NCI-H1436 treated with DMSO at 0.1 percent for 48 hours (cell line): ENCODE data around the gene PSAP.

ENCODE experiments used
- DNase-seq: peaks from one replicate; lab custom pipeline; 2025; lab: John Stamatoyannopoulos, UW

Gene PSAP

DNA sequence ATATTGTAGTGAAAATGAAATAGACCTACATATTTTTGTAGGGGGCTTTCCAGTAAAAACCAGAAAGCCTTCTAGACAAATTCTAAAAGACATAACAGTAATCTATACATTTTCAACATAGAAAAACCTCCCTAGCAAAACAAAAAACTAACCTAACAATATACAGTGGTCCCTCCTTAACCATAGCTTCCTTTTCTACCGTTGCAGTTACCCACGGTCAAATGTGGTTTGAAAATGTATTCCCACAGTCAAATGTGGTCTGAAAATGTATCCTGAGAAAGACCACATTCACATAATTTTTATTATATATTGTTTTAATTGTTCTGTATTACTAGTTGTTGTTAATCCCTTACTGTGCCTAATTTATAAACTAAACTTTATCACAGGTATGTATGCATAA lies 6.4 kb downstream of the PSAP start:
- DNase-seq = no peak

DNA sequence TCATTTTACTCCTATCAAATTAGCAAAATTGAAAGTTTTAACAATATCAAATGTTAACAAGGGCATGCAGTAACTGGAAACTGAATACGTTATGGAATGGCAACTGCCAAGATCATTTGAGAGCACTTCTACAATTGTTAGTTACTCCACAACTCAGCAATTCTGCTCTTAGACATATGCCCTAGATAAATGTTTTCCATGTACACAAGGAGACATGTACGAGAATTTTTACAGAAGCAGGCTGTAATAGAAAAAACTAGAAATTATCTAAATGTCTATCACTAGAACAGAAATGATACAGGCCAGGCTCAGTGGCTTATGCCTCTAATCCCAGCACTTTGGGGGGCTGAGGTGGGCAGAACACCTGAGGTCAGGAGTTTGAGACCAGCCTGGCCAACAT lies 7.0 kb downstream of the PSAP start:
- no peak for DNase-seq

DNA sequence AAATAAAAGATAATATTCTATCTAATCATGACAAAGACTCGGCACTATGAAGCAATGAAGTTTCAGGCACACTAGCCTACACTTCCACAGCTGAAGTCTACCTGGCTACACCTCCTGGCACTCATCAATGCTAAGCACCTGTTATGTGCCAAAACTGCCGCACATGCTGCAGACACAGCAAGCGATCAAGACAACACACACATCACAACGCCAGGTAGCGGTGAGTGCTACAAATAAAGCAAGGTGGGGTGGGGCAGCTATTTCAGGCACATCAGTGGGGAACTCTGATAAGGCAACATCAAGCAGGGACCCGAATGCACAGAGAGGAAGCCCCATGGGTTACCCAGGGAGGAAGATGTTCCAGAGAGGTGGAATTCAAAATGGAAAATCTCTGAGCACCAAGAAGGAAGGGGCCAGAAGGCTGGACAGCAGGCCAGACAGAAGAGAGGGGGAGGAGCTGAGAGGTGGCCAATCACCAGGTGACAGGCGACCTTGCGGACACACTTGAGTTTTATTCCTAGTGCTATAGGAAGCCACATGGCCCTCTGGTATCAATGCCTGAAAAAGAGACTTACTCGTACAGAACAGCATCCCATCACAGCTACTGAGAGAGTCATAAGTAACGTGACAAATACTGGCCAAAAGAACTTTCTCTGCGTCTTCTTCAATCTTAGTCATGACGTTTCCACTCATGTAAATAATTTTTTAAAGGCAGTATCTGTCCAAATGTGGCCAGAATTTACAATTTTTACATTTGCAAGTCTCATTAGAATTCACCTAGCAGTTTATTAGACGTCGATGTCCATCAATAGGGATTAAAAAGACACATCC lies 8.0 kb downstream of the PSAP start:
- DNase-seq = no peak

DNA sequence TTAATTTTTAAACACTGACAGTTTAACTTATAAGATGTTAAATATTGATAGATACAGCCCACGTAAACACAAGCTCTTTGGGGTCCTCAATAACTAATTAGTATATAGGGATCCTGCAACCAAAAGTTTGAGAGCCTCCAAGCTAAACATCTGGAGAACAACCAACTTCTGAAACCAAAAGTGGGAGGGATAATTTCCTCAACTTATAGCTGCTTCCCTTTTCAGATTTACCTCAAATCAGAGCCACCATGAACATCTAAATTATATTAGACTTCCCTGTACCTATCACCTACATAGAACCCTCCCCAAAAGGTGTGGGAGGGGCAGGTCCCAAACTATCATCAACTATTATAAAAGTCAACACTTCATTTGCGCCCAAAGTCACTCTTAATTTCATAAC lies 8.6 kb downstream of the PSAP start:
- no peak for DNase-seq

DNA sequence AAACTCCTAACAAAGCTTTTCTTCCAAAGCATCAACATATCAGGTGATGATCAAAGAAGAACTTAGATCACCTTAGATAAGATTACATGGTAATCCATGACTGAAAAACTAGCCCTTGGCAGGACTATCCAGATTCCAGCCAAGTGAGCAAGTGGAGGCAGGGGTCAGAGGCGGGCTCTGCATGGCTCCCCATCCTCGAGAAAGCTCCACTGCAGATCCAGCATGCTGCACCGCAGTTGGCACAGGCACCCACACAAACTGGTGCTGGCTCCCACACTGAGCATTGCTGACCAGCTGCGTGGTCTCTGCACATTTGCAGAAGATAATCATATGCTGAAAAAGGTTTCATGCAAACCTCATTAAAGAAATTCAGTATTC lies 10.1 kb downstream of the PSAP start:
- DNase-seq = no peak

DNA sequence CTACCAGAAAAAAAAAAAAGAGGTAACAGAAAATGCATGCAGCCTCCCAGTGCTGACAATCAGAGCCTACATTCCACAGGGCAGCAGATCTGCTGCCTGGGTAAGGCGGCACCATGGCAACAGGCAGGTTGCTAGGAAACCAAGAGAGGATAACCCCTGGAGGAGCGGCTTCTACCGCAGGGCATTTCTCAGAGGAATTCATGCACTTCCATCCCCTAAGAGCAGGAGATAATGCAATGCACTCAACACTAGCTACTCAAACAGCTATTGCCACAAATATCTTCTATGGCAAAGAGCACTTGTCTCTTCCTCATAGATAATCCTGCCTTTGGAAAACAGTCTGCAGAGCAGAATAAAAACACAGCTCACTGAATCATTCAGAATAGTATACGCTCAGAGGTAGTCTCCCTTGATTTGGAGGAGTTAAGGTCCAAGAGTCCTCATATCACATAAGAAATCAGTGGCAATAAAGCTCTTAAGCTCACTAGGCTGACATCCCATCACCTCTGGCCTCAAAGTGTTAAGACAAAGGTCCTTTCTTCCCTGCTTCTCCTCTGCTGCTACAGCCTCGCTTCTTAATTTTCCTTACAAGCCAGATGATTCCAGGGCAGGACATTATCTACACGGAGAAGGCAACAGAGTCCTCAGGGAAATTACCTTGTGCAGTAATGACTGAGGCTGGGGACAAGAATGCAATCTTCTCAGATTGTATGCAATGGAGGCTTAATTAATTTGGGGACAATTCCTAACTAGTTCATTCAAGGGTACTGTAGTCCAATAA lies 10.7 kb downstream of the PSAP start:
- DNase-seq = peak; percentile 66

DNA sequence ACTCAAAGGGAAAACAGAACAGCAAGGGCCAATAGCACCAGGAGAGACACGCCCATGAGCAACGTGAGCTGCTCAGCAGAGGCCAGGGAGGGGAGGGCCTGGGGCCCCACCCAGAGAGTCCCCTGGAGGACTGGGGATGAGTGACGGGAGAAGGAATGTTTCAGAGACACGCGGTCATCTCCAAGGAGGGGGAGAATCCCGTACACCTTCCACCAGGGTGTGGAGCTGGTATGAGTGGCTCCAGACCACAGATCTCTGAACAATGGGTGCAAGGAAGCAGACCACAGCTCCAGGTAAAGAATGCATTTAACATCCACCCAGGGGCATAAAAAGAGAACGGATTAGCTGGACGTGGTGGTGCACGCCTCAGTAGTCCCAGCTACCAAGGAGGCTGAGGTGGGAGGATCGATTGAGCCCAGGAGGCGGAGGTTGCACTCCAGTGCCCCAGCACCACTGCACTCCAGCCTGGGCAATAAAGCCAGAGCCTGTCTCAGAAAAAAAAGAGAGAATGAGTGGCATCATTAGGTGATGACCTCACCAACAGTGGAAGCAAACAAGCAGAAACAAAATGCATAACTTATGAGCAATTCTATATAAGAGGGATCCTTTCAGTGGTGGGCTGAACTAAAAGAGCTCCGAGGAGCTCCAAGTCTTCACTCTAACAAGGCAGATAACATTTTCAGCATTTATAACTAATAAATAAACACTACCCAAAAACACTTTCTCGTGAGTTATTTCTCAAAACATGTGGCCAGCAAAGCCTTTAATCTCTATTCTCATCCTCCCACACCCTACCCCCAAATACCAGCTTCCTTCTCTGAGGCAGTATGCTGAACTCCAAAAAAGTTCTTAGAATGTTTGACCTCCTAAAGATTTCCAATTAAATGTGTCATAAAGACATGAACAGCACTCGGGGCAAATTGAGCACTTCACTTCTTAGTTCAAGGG lies 12.5 kb downstream of the PSAP start:
- no peak for DNase-seq

DNA sequence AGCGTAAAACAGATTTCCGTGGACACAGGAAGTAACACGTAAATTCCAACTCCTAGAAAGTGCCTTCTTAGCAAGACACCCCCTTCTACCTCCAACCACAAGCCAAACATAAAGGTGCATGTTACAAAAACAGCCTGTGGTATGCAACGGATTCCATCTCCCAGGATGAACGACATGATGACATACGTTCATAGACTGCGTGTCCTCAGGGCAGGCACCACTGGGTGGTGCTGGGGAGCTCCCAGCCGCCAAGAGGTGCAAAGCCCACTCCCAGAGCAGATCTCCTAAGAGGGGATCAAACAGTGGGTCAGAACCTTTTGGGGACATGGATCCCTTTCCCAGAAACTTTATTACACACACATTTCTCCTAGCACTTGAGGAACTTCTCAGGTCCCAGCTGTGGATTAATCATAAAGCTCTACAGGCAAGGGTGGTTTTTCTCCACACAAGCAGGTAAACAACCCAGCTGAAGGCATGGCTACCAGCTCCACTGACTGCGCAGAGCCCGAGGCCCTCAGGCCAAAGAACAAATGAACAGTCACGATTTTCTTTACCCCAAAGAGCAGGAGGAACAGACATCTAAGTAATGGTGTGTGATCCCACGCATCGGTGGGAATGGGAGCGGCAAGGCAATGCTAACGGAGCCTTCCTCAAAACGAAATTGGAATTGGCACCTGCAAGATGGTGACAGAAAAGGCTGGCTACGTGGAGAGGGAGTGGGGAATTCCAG lies 13.8 kb downstream of the PSAP start:
- no peak for DNase-seq

DNA sequence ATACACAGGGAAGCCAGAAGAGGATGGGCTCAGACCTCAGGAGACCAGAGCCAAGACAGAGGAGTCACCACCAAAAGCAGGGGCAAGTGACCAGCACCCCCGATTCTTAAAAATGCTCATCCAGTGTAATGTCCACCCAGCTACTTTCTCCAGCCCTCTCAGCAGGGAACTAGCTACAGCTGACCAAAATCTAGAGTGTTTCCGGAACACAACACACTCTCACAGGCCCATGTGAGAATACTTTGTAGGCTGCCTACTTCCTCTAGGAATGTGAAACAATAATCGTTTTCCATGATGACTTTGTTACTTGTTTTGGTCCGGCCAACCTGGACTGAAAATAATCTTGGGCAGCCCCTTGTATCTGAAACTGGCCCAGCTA lies 14.5 kb downstream of the PSAP start:
- DNase-seq = no peak

DNA sequence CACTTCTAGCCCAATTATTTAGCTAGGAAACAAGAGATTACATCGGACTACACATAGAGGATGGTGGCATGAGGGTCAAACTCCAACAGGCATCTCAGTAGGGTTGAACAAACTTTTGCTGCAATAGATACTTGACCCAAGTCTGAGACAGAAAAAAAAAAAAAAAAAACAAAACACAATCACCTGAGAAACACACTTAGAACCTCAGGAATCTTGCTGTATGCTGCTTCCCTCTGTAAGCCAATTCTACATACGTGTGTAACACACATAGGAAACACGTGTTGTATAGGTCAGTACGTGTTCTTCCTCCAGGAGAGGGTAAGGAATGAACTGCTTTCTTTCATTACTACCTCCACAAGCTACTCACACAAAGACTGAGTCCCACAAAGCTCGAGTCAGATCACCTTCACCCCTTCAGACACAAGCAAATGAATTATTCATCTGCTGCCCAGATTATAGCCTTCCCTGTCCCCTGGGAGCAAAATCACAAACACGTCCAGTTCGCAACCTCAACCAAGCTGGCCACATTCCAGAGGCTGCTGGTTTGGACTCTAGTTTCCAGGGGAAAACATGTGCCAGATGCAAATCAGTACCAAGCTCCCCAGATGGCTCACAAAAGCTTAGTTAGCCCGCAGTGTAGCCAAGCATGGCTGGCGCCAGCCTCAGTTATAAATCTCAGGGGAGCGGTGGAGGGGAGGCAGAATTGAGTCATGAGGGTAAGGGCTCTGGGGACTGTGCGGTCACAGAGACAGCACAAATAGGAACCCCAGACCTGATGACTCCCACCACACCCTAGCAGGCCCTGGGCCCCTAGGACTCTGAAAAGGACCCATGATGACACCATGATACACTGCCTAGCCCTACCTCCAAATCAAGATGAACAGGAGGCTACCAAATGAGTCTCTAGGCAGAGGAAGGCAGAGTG lies 15.1 kb downstream of the PSAP start:
- DNase-seq = peak; percentile 75

DNA sequence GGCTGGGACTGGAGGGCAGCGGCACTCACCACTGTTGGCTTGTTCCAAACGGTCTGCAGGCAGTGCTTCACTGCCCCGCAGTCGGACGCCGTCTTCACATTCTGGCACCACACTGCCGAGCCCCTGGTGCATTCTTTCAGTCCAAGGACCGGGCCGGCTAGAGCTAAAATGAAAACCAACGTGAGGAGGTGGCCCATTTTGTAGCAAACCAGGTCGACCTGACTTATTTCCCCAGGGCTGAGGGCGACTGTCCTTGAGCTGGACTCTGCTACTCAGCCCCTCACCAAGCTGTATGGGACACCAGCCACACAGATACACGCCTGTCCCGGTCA lies 16.7 kb downstream of the PSAP start:
- DNase-seq = no peak

DNA sequence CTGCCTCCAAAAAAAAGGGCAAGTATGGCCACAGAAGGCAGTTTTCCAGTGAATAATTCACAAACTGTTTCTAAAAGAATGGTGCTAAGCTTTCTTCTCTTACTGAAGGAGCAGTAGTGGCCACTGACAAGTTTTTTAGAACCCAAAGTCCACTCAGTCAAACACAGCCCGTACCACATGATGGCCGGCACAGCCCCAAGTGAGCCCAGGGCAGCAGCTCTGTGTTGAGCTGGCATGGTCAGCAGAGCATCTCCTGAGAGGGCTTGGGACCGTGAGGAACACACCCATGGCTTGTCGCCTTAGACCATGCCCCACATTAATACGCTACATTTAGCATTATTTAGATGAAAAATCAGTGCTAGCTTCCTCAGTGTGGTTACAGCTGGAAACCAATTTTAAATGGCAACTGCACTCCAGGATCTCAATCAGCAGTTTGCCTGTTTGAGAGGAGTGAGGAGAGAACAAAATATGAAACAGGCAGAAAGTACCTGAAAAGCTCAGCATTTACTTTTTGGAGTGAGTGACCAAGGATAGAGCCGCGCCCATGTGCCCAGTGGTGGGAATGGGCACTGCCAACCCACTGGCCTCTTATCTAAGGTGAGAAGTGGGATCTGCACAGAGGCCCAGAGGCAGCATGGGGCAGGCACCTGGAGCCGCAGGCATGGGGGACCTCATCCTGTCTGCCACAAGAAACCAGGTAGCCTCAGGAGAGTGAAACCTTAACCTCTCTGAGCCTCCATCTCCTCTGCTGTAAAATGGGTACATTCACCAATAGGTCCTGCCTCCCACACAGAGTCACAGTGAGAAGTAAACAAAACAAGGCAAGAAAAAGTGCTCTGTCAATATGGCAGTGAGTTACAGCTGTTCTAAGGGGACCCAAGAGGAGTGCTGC lies 17.4 kb downstream of the PSAP start:
- no peak for DNase-seq

DNA sequence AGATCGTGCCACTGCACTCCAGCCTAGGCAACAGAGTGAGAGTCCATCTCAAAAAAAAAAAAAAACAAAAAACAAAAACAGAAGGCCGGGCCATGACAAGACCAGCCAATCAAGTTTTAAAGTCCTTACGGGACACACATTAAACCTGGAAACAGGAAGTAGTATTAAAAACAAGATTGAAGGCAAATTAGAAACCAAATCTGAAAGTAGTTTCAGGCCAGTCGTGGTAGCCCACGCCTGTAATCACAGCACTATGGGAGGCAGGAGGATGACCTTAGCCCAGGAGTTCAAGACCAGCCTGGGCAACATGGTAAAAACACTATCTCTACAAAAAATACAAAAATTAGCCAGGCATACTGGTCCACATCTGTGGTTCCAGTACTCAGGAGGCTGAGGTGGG lies 18.1 kb downstream of the PSAP start:
- DNase-seq = no peak

DNA sequence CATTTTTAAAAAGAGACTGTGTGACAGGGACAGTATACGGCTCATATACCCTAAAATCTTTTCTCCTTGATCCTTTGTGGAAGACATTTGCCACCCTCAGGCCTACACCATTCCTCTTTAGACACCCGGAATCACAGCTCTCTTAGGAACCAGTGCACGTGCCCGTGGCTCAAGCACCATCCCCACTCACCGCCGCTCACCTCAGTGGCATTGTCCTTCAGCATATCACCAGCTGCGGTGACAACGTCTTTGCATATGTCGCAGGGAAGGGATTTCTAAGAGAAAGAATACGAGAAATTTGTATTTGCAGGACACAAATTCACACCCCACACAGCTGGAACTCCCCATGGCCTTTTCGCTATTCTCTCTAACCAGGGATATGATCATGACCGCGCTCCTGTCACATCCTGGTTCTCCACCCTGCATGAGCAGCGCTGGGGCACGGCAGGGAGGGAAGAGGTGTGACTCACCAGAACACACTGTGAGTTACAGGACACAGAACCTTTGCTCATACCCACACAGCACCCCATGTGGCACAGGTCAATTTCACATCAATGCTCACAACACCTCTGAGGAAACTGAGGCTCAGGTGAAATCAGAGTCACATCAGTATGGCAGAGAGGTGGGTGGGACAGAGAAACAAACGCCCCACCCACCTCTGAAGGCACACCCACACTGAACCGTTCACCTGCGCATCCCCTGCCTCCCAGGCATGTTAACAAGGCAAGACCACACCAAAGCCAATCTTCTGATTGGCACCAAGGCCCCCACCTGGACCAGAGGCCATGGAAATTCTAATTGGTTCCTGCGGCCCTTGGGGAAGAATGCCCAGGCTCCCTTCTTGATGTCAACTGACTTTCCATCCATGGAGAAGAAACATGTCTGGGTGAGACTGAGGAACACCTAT lies 19.2 kb downstream of the PSAP start:
- no peak for DNase-seq

DNA sequence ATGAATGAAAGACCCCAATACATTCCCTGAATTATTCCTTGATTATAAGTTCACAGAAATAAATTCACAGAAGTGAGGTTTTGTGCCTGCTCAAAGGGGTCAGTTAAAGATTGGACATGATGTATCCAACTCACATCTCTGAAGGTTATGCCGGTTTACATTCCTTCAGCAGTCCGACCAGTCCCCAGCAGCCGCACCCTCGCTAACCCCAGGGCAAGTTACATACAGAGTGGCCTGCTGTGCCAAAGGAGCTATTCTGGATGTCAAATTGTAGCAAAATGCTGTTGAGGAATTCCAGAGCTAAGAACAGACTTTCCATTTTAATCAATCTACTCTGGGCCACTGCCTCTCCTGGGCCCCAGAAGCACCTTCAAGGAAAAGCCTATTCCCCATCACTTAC lies 20.3 kb downstream of the PSAP start:
- no peak for DNase-seq

DNA sequence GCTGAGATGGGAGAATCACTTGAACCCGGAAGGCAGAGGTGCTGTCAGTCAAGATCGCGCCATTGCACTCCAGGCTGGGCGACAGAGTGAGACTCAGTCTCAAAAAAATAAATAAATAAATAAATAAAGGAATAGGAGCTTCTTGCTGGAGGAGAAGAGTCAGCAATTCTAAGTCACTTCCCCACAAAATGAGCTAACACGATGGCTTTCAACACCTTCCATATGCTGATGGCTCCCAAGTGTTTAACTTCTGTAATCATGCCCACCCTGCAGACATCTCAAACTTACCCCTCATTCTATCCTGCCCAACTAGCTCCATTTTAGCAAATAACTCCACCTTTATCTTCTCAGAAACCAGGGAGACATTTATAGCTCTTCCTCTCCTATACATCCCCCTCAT lies 21.2 kb downstream of the PSAP start:
- DNase-seq = no peak

DNA sequence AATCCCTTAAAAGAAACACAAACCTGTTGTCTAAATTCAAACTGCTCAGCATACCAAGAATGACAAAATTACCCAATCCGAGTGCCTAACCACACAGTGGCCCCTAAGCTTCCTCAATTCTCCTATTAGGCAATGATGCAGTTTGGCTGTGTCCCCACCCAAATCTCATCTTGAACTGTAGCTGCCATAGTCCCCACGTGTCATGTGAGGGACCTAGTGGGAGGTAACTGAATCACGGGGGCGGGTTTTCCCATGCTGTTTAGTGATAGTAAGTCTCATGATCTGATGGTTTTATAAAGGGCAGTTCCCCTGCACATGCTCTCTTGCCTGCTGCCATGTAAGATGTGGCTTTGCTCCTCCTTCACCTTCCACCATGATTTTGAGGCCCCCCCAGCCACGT lies 21.9 kb downstream of the PSAP start:
- DNase-seq = no peak

DNA sequence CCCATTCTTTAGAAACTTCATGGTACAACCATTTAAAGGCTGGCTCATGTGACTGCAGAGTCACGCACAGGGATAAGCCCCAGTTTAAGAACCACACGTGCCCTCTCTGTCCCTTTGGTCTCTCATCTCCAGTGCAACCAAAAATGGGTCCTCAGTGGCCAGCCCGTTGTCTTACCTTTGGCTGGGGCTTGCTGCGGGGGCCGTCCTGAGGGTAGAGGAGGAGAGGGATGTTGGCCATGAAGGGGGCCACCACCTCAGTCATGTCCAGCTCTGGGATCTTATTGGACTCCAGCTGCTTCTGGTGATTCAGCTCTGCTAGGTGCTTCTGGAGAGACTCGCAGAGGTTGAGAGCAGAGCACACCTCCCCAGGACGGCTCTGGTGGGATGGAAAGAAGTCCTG lies 22.3 kb downstream of the PSAP start:
- no peak for DNase-seq

DNA sequence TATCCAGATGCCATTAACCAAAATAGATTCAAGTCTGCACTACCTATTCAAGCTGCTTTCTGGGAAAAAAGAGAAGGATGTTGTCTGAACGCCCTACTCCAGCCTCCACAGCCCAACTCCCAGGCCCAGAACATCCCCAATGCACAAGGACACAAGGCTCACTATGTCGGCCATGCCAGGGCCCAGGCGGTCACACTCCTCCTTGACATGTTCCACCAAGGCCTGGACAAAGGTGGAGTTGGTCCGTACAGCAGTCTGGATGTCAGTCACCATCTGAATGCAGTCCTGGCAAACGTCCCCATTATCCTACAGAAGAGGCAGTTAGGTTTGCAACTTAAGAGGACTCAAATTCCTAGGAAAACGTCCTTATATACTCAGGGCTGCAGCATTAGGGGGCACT lies 23.2 kb downstream of the PSAP start:
- no peak for DNase-seq
